ENCODE results near the gene IL17RE. TPM values are rescaled to one million over a fixed set of nuclear protein-coding genes. Genes with fewer than 3 reads are reported as not detected.

Gene IL17RE
- total and polyA plus RNA-seq, 9 of the 15 experiments (the other 6 are each of a cell fraction or from before 2014, with no cell fraction given), result 0.32 to 1.9 (median 0.51) TPM; not detected in 4

- TF ChIP-seq HMGN3 (IDR thresholded peaks at IDR 0.05; ENCODE audit: borderline replicate concordance, extremely low read depth, insufficient read length, low read depth, low read length) (no peak), ZBTB33 (CRISPR knock-in tag; IDR thresholded peaks at IDR 0.05) (no peak), ZNF407 (IDR thresholded peaks at IDR 0.05; ENCODE audit: low read depth) (no peak)
Observed at GRCh38 chr3:9934235-9934621, 31.6 kb downstream of the IL17RE start (continued).

Data from K562 (cell line).